K562 (cell line): ENCODE data around the gene TMEM135.

Experiments used
- PHB2 ChIP-seq: fragments of 450-650 bp; IDR thresholded peaks from 2 replicates; pipeline ENCODE4 v1.6.1; 2017; ENCODE audit warnings: low read depth
- POLR2A ChIP-seq: fragments of 450-650 bp; conservative IDR thresholded peaks from 2 replicates; pipeline ENCODE4 v1.6.1; 2016
- ZNF324 ChIP-seq: fragments of 250-450 bp; sonication (Bioruptor Pico); IDR thresholded peaks from 2 replicates; pipeline ENCODE4 v1.4.0; 2020; ENCODE audit warnings: mild to moderate bottlenecking
- TF ChIP-seq, protein P1 (sequence below), 3 experiments: IDR thresholded peaks in 2 of 3; conservative IDR thresholded peaks in 1 of 3; 2 replicates each; pipeline ENCODE4 v1.5.1; 2011 to 2012; ENCODE audit warnings: low read length in 3 of 3, mild to moderate bottlenecking in 3 of 3, control low read depth in 2 of 3, improper control_type of control experiment in 1 of 3, inconsistent platforms in 1 of 3, low read depth in 1 of 3, mixed read lengths in 1 of 3, moderate library complexity in 1 of 3; ENCODE audit not compliant: insufficient read depth in 2 of 3
- TF ChIP-seq, protein P2 (sequence below): fragments of 450-650 bp; IDR thresholded peaks from 2 replicates; pipeline ENCODE4 v1.6.1; 2016; ENCODE audit warnings: antibody characterized with exemption
- TF ChIP-seq, protein P3 (sequence below): sonication (generic); formaldehyde crosslinking; IDR thresholded peaks from 2 replicates; pipeline ENCODE4 v1.8.1; 2023; ENCODE audit warnings: mild to moderate bottlenecking, missing genetic modification reagents

DNA sequence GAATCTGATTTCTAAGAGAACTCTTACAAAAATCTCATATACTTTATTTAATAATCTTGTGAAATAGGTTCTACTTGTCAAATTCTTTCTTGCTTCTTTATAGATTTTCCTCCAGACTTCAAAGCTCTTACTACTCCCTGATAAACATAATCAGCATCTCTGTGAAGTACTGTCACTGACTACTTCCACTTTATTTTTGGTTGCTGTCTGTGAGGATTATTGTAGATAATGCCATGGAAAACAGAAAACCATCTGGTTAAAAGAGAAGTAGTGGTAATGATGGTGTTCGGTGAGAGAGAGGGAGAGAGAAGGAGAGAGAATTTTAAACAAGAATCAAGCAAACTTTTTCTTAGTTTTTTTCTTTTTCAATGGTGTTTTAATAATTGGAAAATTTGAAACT lies 152.3 kb downstream of the TMEM135 start:
- TF ChIP-seq, protein P1, sequence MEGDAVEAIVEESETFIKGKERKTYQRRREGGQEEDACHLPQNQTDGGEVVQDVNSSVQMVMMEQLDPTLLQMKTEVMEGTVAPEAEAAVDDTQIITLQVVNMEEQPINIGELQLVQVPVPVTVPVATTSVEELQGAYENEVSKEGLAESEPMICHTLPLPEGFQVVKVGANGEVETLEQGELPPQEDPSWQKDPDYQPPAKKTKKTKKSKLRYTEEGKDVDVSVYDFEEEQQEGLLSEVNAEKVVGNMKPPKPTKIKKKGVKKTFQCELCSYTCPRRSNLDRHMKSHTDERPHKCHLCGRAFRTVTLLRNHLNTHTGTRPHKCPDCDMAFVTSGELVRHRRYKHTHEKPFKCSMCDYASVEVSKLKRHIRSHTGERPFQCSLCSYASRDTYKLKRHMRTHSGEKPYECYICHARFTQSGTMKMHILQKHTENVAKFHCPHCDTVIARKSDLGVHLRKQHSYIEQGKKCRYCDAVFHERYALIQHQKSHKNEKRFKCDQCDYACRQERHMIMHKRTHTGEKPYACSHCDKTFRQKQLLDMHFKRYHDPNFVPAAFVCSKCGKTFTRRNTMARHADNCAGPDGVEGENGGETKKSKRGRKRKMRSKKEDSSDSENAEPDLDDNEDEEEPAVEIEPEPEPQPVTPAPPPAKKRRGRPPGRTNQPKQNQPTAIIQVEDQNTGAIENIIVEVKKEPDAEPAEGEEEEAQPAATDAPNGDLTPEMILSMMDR (IDR thresholded peaks at IDR 0.05 in 2 of 3, conservative IDR thresholded peaks at IDR 0.05 in 1 of 3; ENCODE audit: insufficient read depth in 2 of 3, low read depth in 1 of 3, low read length in 3 of 3), result no peak
- TF ChIP-seq, protein P2, sequence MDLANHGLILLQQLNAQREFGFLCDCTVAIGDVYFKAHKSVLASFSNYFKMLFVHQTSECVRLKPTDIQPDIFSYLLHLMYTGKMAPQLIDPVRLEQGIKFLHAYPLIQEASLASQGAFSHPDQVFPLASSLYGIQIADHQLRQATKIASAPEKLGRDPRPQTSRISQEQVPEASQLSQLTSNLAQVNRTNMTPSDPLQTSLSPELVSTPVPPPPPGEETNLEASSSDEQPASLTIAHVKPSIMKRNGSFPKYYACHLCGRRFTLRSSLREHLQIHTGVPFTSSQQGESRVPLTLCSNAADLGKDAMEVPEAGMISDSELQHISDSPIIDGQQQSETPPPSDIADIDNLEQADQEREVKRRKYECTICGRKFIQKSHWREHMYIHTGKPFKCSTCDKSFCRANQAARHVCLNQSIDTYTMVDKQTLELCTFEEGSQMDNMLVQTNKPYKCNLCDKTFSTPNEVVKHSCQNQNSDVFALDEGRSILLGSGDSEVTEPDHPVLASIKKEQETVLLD, result no peak
- TF ChIP-seq POLR2A (no peak), ZNF324 (CRISPR knock-in tag) (no peak), PHB2 (no peak)
- TF ChIP-seq, protein P3, sequence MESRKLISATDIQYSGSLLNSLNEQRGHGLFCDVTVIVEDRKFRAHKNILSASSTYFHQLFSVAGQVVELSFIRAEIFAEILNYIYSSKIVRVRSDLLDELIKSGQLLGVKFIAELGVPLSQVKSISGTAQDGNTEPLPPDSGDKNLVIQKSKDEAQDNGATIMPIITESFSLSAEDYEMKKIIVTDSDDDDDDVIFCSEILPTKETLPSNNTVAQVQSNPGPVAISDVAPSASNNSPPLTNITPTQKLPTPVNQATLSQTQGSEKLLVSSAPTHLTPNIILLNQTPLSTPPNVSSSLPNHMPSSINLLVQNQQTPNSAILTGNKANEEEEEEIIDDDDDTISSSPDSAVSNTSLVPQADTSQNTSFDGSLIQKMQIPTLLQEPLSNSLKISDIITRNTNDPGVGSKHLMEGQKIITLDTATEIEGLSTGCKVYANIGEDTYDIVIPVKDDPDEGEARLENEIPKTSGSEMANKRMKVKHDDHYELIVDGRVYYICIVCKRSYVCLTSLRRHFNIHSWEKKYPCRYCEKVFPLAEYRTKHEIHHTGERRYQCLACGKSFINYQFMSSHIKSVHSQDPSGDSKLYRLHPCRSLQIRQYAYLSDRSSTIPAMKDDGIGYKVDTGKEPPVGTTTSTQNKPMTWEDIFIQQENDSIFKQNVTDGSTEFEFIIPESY (CRISPR knock-in tag), result no peak
